SK-N-SH (cell line): ENCODE results near the gene MORN5. TPM values are rescaled to one million over a fixed set of nuclear protein-coding genes. Genes with fewer than 3 reads are reported as not detected.

ENCODE experiments used
- CTCF ChIA-PET: fragments of 300-600, 350-600 bp; formaldehyde crosslinking; extraction: SDS; loops from one replicate; lab custom pipeline; 2021; lab: Yijun Ruan, JAX
- POLR2A ChIA-PET: fragments of 350-600 bp; sonication (Branson Sonifier 250); formaldehyde crosslinking; extraction: SDS; loops from one replicate; lab custom pipeline; 2020; ENCODE audit warnings: antibody characterized with exemption, inconsistent platforms; lab: Yijun Ruan, JAX
- DNase-seq: peaks from one replicate; pipeline ENCODE4 v3.0.0; 2012
- H2AFZ ChIP-seq: fragments of 200-600 bp; sonication (generic); 2 replicates; pipeline ENCODE4 v1.8.1; 2016; ENCODE audit warnings: antibody characterized with exemption, mild to moderate bottlenecking, low read depth
- H3F3A ChIP-seq: fragments of 200-600 bp; sonication (generic); replicated peaks from 2 replicates; pipeline ENCODE3; 2016; ENCODE audit warnings: antibody characterized with exemption, mild to moderate bottlenecking; ENCODE audit not compliant: insufficient read depth
- H3K27ac ChIP-seq, 2 experiments: fragments of 200-500 bp in 1 of 2; fragments of 200-600 bp in 1 of 2; sonication (Bioruptor generic) in 1 of 2; sonication (generic), shearing (Covaris generic) in 1 of 2; 2 replicates each; pipeline versions ENCODE4 v1.5.1 to v1.6.1; 2014 to 2016; ENCODE audit warnings: low read depth in 2 of 2, inconsistent platforms in 1 of 2, low read length in 1 of 2, mild to moderate bottlenecking in 1 of 2, mixed read lengths in 1 of 2
- H3K27me3 ChIP-seq: fragments of 200-600 bp; sonication (generic), shearing (Covaris generic); 2 replicates; pipeline ENCODE4 v1.6.1; 2016; ENCODE audit warnings: mixed run types; ENCODE audit not compliant: insufficient read depth
- H3K36me3 ChIP-seq, 2 experiments: fragments of 200-500 bp in 1 of 2; fragments of 200-600 bp in 1 of 2; sonication (Bioruptor generic) in 1 of 2; sonication (generic) in 1 of 2; replicated peaks in 1 of 2; 2 replicates each; pipeline versions ENCODE3 to v1.5.1; 2014 to 2016; ENCODE audit warnings: low read length in 1 of 2, mild to moderate bottlenecking in 1 of 2; ENCODE audit not compliant: insufficient read depth in 2 of 2, control insufficient read depth in 1 of 2
- H3K4me1 ChIP-seq, 2 experiments: fragments of 200-500 bp in 1 of 2; fragments of 200-600 bp in 1 of 2; sonication (Bioruptor generic) in 1 of 2; sonication (generic), shearing (Covaris generic) in 1 of 2; 2 replicates each; pipeline versions ENCODE4 v1.5.1 to v1.6.1; 2014 to 2016; ENCODE audit warnings: low read depth in 1 of 2, low read length in 1 of 2, mixed run types in 1 of 2; ENCODE audit not compliant: insufficient read depth in 2 of 2, control insufficient read depth in 1 of 2
- H3K4me2 ChIP-seq: fragments of 200-600 bp; sonication (generic), shearing (Covaris generic); 2 replicates; pipeline ENCODE4 v1.6.1; 2017; ENCODE audit warnings: mixed run types
- H3K4me3 ChIP-seq, 2 experiments: fragments of 200-500 bp in 1 of 2; fragments of 200-600 bp in 1 of 2; sonication (Bioruptor generic) in 1 of 2; sonication (generic), shearing (Covaris generic) in 1 of 2; 2 replicates each; pipeline versions ENCODE4 v1.5.1 to v1.8.1; 2014 to 2016; ENCODE audit warnings: low read depth in 2 of 2, inconsistent platforms in 1 of 2, low read length in 1 of 2, mild to moderate bottlenecking in 1 of 2, mixed read lengths in 1 of 2, moderate library complexity in 1 of 2
- H3K79me2 ChIP-seq: fragments of 200-600 bp; sonication (generic); 2 replicates; pipeline ENCODE4 v1.8.1; 2017; ENCODE audit warnings: mild to moderate bottlenecking; ENCODE audit not compliant: insufficient read depth
- H3K9ac ChIP-seq: fragments of 200-600 bp; sonication (generic); 2 replicates; pipeline ENCODE4 v1.6.1; 2017; ENCODE audit warnings: mixed run types
- H3K9me2 ChIP-seq: fragments of 200-600 bp; sonication (generic); 2 replicates; pipeline ENCODE4 v1.6.1; 2017; ENCODE audit warnings: mixed run types
- H3K9me3 ChIP-seq: fragments of 200-600 bp; sonication (generic); 2 replicates; pipeline ENCODE4 v1.6.1; 2017; ENCODE audit warnings: mixed run types, mild to moderate bottlenecking, moderate library complexity
- H4K20me1 ChIP-seq: fragments of 200-600 bp; sonication (generic); 2 replicates; pipeline ENCODE4 v1.6.1; 2017; ENCODE audit warnings: mild to moderate bottlenecking, mixed run types; ENCODE audit not compliant: insufficient read depth
- CHD2 ChIP-seq: fragments of 150-350 bp; IDR thresholded peaks from 2 replicates; pipeline ENCODE4 v1.6.1; 2018; ENCODE audit warnings: low read length; ENCODE audit not compliant: partially characterized antibody
- ELF1 ChIP-seq: IDR thresholded peaks from 2 replicates; pipeline ENCODE4 v1.4.0; 2012
- EZH2phosphoT487 ChIP-seq: fragments of 200-600 bp; sonication (generic); IDR thresholded peaks from 2 replicates; pipeline ENCODE4 v1.6.1; 2017; ENCODE audit warnings: low read depth, mixed run types, mild to moderate bottlenecking, antibody characterized with exemption, moderate library complexity, borderline replicate concordance
- FOSL2 ChIP-seq: IDR thresholded peaks from 2 replicates; pipeline ENCODE4 v1.4.0; 2012; ENCODE audit warnings: low read depth, mild to moderate bottlenecking, moderate library complexity, borderline replicate concordance
- FOXJ3 ChIP-seq: sonication (generic); formaldehyde crosslinking; IDR thresholded peaks from 2 replicates; pipeline ENCODE4 v1.5.1; 2020; ENCODE audit warnings: mild to moderate bottlenecking, missing genetic modification reagents
- FOXM1 ChIP-seq: IDR thresholded peaks from 2 replicates; pipeline ENCODE4 v1.4.0; 2012; ENCODE audit warnings: low read depth, mild to moderate bottlenecking
- MEF2A ChIP-seq: IDR thresholded peaks from 2 replicates; pipeline ENCODE4 v1.4.0; 2012; ENCODE audit warnings: low read depth, borderline replicate concordance
- MXI1 ChIP-seq: IDR thresholded peaks from 2 replicates; pipeline ENCODE4 v1.6.1; 2012; ENCODE audit warnings: mild to moderate bottlenecking, low read depth, low read length, improper control_type of control experiment
- POLR2AphosphoS5 ChIP-seq: IDR thresholded peaks from 2 replicates; pipeline ENCODE4 v1.6.1; 2012; ENCODE audit warnings: low read depth, low read length
- RAD21 ChIP-seq: IDR thresholded peaks from 2 replicates; pipeline ENCODE4 v1.6.1; 2012; ENCODE audit warnings: mild to moderate bottlenecking, low read length
- RCOR1 ChIP-seq: fragments of 150-350 bp; IDR thresholded peaks from 2 replicates; pipeline ENCODE4 v1.6.1; 2017; ENCODE audit warnings: antibody characterized with exemption, low read length
- RXRA ChIP-seq: IDR thresholded peaks from 2 replicates; pipeline ENCODE4 v1.4.0; 2012; ENCODE audit warnings: low read depth, mild to moderate bottlenecking, borderline replicate concordance
- TAF1 ChIP-seq: IDR thresholded peaks from 2 replicates; pipeline ENCODE4 v1.6.1; 2012; ENCODE audit warnings: low read depth, mild to moderate bottlenecking, low read length, moderate library complexity, borderline replicate concordance
- TCF12 ChIP-seq: IDR thresholded peaks from 2 replicates; pipeline ENCODE4 v1.4.0; 2012
- USF1 ChIP-seq: IDR thresholded peaks from 2 replicates; pipeline ENCODE4 v1.4.0; 2012; ENCODE audit warnings: low read depth, borderline replicate concordance
- WGBS: methylation state at CpG from one replicate; pipeline ENCODE4 v1.1.6; 2017; ENCODE audit warnings: low lambda C conversion rate; 5-methylcytosine and 5-hydroxymethylcytosine counted together
- polyA plus RNA-seq, 3 experiments: library from polyadenylated mRNA; depleted of rRNA; stranded (reverse); fragments of >200 nt; gene quantifications; 2 replicates each; pipeline ENCODE4 v1.2.3, GENCODE V29; 2012
- TF ChIP-seq, protein P1 (sequence below): IDR thresholded peaks from 2 replicates; pipeline ENCODE4 v1.4.0; 2012; ENCODE audit warnings: low read depth
- TF ChIP-seq, protein P2 (sequence below): IDR thresholded peaks from 2 replicates; pipeline ENCODE4; 2012
- TF ChIP-seq, protein P3 (sequence below): fragments of 150-350 bp; IDR thresholded peaks from 2 replicates; pipeline ENCODE4 v1.6.1; 2017; ENCODE audit warnings: antibody characterized with exemption, low read length, low read depth, borderline replicate concordance

MORN5 gene
- polyA plus RNA-seq, 1 of the 3 experiments (the other 2 are of a cell fraction) = not detected

DNA sequence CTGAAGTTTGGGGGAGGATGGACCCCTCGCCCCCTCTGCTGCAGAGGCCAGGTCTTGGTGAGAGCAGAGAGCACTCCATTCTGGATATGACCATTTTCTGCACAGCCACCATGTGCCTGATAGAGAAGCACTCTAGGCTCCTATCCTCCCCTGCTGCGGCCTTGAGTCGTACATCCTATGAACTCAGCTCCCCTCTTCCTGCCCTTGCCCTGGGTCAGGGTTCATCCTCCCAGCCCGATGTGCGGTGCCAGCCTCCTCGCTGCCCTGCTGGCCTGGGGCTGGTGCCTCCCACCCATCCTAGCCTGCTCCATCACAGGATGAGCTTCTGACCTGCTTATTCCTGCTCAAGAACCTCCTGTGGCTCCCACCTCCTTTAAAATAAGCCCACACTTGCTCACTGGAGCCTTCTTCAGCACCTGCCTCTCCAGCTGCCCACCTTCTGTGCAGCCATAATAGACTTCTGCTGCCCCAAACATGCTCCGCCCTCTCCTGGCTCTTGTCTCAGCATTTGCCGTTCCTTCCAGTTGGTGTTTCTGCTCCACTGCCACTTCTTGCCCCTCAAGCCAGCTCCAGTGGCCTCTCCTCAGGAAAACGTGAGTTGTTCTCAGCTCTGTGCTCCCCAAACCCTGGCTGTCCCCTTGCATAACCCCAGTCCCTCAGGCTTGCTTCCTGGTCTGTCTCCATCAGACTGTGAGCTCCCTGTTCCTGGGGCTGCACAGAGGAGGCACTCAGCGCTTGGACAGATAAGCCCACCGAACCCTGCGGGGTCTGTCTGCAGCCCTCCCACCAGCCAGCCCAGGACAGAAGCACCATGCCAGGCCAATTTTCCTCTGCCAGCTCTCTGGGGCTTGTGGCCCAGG is 44.3 kb upstream of the MORN5 start:
- ChIA-PET POLR2A (no interaction called here), CTCF (interaction anchor here (0.7 to 15.3 kb wide), 8 partner anchors 9 to 565 kb away, joined by 3 to 327 read pairs (median 6); no protein-coding TSS in a partner anchor)
- H3K9me2 ChIP-seq = no peaks in the 10 kb centered on the region
- peaks cover 9% of the 10 kb centered on the region; the same call in 1 of the 2 replicates for H3K27me3 ChIP-seq
- 64% methylated on average over 8 of the region's 12 CpGs for WGBS
- H3K36me3 ChIP-seq = no peaks in the 10 kb centered on the region
- no peak overlapping the region for H3K27ac ChIP-seq
- no peaks in the 10 kb centered on the region; a peak in 1 of 4 replicates for H3K4me1 ChIP-seq
- no peak overlapping the region for H3K4me3 ChIP-seq
- no peaks in the 10 kb centered on the region for H4K20me1 ChIP-seq
- no peak overlapping the region for H3K4me2 ChIP-seq
- no peak overlapping the region for H2AFZ ChIP-seq
- no peaks in the 10 kb centered on the region for H3K9me3 ChIP-seq
- no peaks in the 10 kb centered on the region for H3K79me2 ChIP-seq
- no peak overlapping the region for H3K9ac ChIP-seq
- TF ChIP-seq RAD21 = no peak
- TF ChIP-seq RCOR1 = no peak
- TF ChIP-seq MEF2A = no peak
- no peak for TF ChIP-seq TAF1
- no peaks in the 10 kb centered on the region for H3F3A ChIP-seq
- DNase-seq = no peak

DNA sequence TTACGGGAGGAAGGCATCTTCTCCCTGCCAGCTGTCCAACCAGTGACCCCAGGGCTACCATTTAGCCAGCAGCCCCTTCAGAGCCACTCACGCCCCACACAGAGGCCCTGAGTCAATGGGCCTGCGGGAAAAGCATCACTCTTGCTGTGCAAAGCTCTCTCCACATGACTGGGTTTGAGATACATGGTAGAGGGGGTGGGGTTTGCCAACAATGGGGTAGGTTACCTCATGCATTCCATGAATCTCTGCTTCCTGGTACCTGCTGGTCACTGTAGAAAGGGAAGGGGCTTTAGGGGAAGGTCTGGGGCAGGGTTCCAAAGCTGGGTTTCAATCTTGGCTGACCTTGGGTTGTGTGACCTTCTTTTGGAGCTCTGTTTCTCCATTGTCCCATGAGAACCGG is 43.7 kb upstream of the MORN5 start:
- no peaks in the 10 kb centered on the region for H3K9me3 ChIP-seq
- no peaks in the 10 kb centered on the region for H3K9me2 ChIP-seq
- no peak for TF ChIP-seq FOXJ3 (CRISPR knock-in tag)
- TF ChIP-seq EZH2phosphoT487 = no peak
- 59% methylated on average over 4 of the region's 4 CpGs for WGBS
- H3K9ac ChIP-seq = no peak overlapping the region
- H3F3A ChIP-seq = no peaks in the 10 kb centered on the region
- ChIA-PET CTCF (interaction anchor here (0.9 to 15.3 kb wide), 7 partner anchors 8 to 566 kb away, joined by 3 to 327 read pairs (median 9); no protein-coding TSS in a partner anchor), POLR2A (no interaction called here)
- no peak overlapping the region for H3K27ac ChIP-seq
- no peaks in the 10 kb centered on the region for H4K20me1 ChIP-seq
- peaks cover 9% of the 10 kb centered on the region; the same call in 1 of the 2 replicates for H3K27me3 ChIP-seq
- H3K4me1 ChIP-seq = no peaks in the 10 kb centered on the region; a peak in 1 of 4 replicates
- no peak overlapping the region for H2AFZ ChIP-seq
- H3K79me2 ChIP-seq = no peaks in the 10 kb centered on the region
- no peak for DNase-seq
- H3K36me3 ChIP-seq = no peaks in the 10 kb centered on the region
- no peak overlapping the region for H3K4me2 ChIP-seq
- no peak overlapping the region for H3K4me3 ChIP-seq

DNA sequence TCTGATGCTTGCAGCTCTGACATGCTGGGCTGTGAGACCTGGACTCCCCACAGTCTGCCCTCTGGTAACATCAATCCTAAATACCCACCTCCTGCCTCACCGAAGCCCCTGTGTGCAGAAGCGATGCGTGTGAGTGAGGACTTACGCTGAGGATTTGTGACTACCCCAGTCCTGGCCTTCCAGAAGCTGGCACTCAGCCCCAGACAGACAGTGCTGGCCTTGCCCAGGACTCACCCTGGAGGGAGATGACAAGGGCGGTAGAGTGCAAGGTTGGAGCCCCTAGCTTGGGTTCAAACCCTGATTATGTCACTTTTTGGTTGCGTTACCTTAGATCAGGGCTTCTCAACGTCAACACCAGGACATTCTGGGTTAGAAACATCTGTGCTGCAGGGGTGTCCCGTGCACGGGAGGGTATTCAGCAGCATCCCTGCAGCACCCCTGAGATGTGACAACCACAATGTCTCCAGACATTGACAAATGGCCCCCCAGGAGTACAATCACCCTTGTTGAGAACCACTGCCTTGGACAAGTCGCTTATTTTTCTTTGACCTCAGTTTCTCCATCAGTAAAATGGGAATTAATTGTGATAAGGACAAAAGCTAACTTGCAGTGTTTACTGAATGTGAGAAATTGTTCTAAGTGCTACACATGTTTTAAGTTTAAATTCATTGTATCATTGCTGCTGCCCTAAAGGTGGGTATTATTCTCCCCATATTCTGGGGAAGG is 43.1 kb upstream of the MORN5 start:
- no peaks in the 10 kb centered on the region; a peak in 1 of 4 replicates for H3K4me1 ChIP-seq
- H3K27ac ChIP-seq = no peak overlapping the region
- ChIA-PET POLR2A (no interaction called here), CTCF (interaction anchor here (0.9 to 15.3 kb wide), 9 partner anchors 8 to 566 kb away, joined by 3 to 327 read pairs (median 4); no protein-coding TSS in a partner anchor)
- no peaks in the 10 kb centered on the region for H4K20me1 ChIP-seq
- no peaks in the 10 kb centered on the region for H3K36me3 ChIP-seq
- H3F3A ChIP-seq = no peaks in the 10 kb centered on the region
- H3K79me2 ChIP-seq = no peaks in the 10 kb centered on the region
- DNase-seq = no peak
- H3K9me3 ChIP-seq = no peaks in the 10 kb centered on the region
- H3K4me3 ChIP-seq = no peak overlapping the region
- WGBS = 81% methylated on average over 10 of the region's 10 CpGs
- no peak overlapping the region for H3K4me2 ChIP-seq
- H3K27me3 ChIP-seq = peaks cover 9% of the 10 kb centered on the region; the same call in 1 of the 2 replicates
- H3K9ac ChIP-seq = no peak overlapping the region
- no peak overlapping the region for H2AFZ ChIP-seq
- no peaks in the 10 kb centered on the region for H3K9me2 ChIP-seq
- TF ChIP-seq, protein P1, sequence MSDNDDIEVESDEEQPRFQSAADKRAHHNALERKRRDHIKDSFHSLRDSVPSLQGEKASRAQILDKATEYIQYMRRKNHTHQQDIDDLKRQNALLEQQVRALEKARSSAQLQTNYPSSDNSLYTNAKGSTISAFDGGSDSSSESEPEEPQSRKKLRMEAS = no peak
- TF ChIP-seq TCF12 (no peak), FOXM1 (no peak), RXRA (no peak), FOSL2 (no peak), MEF2A (no peak), CHD2 (no peak), POLR2AphosphoS5 (no peak), USF1 (no peak), FOXJ3 (CRISPR knock-in tag) (no peak), ELF1 (no peak), MXI1 (no peak)
- TF ChIP-seq, protein P2, sequence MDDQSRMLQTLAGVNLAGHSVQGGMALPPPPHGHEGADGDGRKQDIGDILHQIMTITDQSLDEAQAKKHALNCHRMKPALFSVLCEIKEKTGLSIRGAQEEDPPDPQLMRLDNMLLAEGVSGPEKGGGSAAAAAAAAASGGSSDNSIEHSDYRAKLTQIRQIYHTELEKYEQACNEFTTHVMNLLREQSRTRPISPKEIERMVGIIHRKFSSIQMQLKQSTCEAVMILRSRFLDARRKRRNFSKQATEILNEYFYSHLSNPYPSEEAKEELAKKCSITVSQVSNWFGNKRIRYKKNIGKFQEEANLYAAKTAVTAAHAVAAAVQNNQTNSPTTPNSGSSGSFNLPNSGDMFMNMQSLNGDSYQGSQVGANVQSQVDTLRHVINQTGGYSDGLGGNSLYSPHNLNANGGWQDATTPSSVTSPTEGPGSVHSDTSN = no peak
- TF ChIP-seq, protein P3, sequence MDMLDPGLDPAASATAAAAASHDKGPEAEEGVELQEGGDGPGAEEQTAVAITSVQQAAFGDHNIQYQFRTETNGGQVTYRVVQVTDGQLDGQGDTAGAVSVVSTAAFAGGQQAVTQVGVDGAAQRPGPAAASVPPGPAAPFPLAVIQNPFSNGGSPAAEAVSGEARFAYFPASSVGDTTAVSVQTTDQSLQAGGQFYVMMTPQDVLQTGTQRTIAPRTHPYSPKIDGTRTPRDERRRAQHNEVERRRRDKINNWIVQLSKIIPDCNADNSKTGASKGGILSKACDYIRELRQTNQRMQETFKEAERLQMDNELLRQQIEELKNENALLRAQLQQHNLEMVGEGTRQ = no peak
